DOHH2 (cell line): ENCODE data around the gene SCAMP4.

Experiments used
- H3F3A ChIP-seq: fragments of 200-600 bp; sonication (generic), shearing (Covaris generic); 2 replicates; pipeline ENCODE4 v1.6.0; 2016; ENCODE audit warnings: antibody characterized with exemption, mild to moderate bottlenecking; ENCODE audit not compliant: control insufficient read depth, insufficient read depth
- H3K27ac ChIP-seq: fragments of 200-600 bp; sonication (generic); 2 replicates; pipeline ENCODE4 v1.5.1; 2014; ENCODE audit warnings: low read depth, mild to moderate bottlenecking, low read length, moderate library complexity
- H3K27me3 ChIP-seq: fragments of 200-600 bp; sonication (generic); 2 replicates; pipeline ENCODE4 v1.6.1; 2014; ENCODE audit warnings: mild to moderate bottlenecking, low read length, mixed read lengths; ENCODE audit not compliant: control insufficient read depth
- H3K36me3 ChIP-seq: fragments of 200-600 bp; sonication (generic); 2 replicates; pipeline ENCODE4 v1.6.1; 2014; ENCODE audit warnings: mild to moderate bottlenecking, low read length, moderate library complexity, mixed read lengths; ENCODE audit not compliant: control insufficient read depth
- H3K4me1 ChIP-seq: fragments of 200-600 bp; sonication (generic); 2 replicates; pipeline ENCODE4 v1.6.1; 2014; ENCODE audit warnings: mild to moderate bottlenecking, low read length, mixed read lengths; ENCODE audit not compliant: control insufficient read depth
- H3K4me2 ChIP-seq: fragments of 200-600 bp; sonication (generic); 2 replicates; pipeline ENCODE4 v1.6.0; 2014; ENCODE audit warnings: mild to moderate bottlenecking, low read length, moderate library complexity
- H3K4me3 ChIP-seq: fragments of 200-600 bp; sonication (generic); 2 replicates; pipeline ENCODE4 v1.5.1; 2014; ENCODE audit warnings: mild to moderate bottlenecking, low read length, mixed read lengths
- H3K79me2 ChIP-seq: fragments of 200-600 bp; sonication (generic); 2 replicates; pipeline ENCODE4 v1.6.1; 2014; ENCODE audit warnings: mild to moderate bottlenecking, low read length, mixed read lengths; ENCODE audit not compliant: control insufficient read depth
- H3K9me2 ChIP-seq: fragments of 200-600 bp; sonication (generic); replicated peaks from 2 replicates; pipeline ENCODE4 v1.6.1; 2014; ENCODE audit warnings: mild to moderate bottlenecking, low read length, mixed read lengths; ENCODE audit not compliant: control insufficient read depth
- H3K9me3 ChIP-seq: fragments of 200-600 bp; sonication (generic); 2 replicates; pipeline ENCODE4 v1.6.1; 2014; ENCODE audit warnings: antibody characterized with exemption, low read length, mixed read lengths; ENCODE audit not compliant: control insufficient read depth, insufficient read depth
- H4K20me1 ChIP-seq: fragments of 200-600 bp; sonication (generic); 2 replicates; pipeline ENCODE4 v1.6.0; 2014; ENCODE audit warnings: low read depth, mild to moderate bottlenecking, antibody characterized with exemption, low read length, moderate library complexity; ENCODE audit not compliant: control insufficient read depth, insufficient read depth
- EZH2phosphoT487 ChIP-seq: fragments of 200-600 bp; sonication (generic); IDR thresholded peaks from 2 replicates; pipeline ENCODE4 v1.6.1; 2017; ENCODE audit warnings: borderline replicate concordance, mild to moderate bottlenecking, antibody characterized with exemption, low read length, moderate library complexity, mixed read lengths
- TF ChIP-seq, protein P1 (sequence below): fragments of 200-600 bp; sonication (generic); IDR thresholded peaks from one replicate; pipeline ENCODE4 v1.5.1; 2014; ENCODE audit warnings: antibody characterized with exemption, mild to moderate bottlenecking, low read depth, low read length; ENCODE audit not compliant: poor library complexity, severe bottlenecking

The SCAMP4 gene

DNA sequence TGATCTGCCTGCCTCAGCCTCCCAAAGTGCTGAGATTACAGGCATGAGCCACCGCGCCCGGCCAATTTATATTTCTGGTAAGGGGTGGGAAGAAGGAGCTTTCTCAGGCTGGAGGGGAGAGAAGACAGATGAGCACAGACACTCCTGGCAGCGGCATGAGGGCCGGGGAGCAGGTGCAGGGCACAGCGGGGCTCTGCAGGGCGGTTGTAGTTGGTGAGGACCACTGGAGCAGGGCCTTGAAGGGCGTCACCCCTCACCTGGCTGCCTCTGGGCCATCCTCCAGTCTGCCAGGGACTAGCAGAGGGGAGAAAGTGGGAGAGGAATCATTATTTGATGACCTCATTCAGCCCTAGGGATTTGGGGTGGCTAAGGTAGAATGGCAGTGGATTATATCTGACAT, 27.2 kb downstream of the SCAMP4 start:
- peaks cover 8% of the 10 kb centered on the region for H3K27me3 ChIP-seq
- peaks cover 5% of the 10 kb centered on the region; the same call in 1 of the 2 replicates for H3F3A ChIP-seq
- 0 out of 2 replicates have a peak overlapping the region, but pooled peaks have one; percentile 47 for H3K4me2 ChIP-seq
- H3K27ac ChIP-seq = no peak overlapping the region
- no peaks in the 10 kb centered on the region for H3K9me2 ChIP-seq
- no peaks in the 10 kb centered on the region for H4K20me1 ChIP-seq
- TF ChIP-seq, protein P1, sequence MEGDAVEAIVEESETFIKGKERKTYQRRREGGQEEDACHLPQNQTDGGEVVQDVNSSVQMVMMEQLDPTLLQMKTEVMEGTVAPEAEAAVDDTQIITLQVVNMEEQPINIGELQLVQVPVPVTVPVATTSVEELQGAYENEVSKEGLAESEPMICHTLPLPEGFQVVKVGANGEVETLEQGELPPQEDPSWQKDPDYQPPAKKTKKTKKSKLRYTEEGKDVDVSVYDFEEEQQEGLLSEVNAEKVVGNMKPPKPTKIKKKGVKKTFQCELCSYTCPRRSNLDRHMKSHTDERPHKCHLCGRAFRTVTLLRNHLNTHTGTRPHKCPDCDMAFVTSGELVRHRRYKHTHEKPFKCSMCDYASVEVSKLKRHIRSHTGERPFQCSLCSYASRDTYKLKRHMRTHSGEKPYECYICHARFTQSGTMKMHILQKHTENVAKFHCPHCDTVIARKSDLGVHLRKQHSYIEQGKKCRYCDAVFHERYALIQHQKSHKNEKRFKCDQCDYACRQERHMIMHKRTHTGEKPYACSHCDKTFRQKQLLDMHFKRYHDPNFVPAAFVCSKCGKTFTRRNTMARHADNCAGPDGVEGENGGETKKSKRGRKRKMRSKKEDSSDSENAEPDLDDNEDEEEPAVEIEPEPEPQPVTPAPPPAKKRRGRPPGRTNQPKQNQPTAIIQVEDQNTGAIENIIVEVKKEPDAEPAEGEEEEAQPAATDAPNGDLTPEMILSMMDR = no peak
- no peak overlapping the region for H3K4me3 ChIP-seq
- H3K4me1 ChIP-seq = peaks cover 36% of the 10 kb centered on the region
- H3K36me3 ChIP-seq = no peaks in the 10 kb centered on the region
- H3K9me3 ChIP-seq = peaks cover 13% of the 10 kb centered on the region
- no peaks in the 10 kb centered on the region for H3K79me2 ChIP-seq

DNA sequence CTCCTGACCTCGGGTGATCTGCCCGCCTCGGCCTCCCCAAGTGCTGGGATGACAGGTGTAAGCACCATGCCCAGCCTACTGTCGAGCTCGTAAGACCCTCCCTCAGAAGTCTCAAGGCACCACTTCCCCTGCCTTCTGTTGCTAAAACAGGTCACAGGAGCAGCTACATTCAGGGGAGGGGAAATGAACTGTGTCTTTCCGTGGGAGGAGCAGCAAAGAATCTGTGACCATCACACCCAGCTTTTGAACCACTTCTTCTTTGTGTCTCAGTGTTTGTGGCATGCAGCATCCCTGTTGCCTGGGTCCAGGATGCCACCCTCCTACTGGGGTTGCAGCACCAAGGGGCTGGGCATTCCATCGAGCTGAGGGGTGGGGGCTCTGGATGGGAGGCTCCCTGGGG, 28.0 kb downstream of the SCAMP4 start:
- TF ChIP-seq, protein P1 = no peak
- Histone ChIP-seq H3F3A (peaks cover 5% of the 10 kb centered on the region; the same call in 1 of the 2 replicates), H3K4me3 (peak overlapping the region; percentile 10), H4K20me1 (no peaks in the 10 kb centered on the region), H3K4me2 (peak overlapping the region; percentile 47), H3K27me3 (peaks cover 8% of the 10 kb centered on the region), H3K9me2 (no peaks in the 10 kb centered on the region), H3K4me1 (peaks cover 36% of the 10 kb centered on the region), H3K79me2 (no peaks in the 10 kb centered on the region), H3K36me3 (no peaks in the 10 kb centered on the region), H3K27ac (no peak overlapping the region), H3K9me3 (peaks cover 13% of the 10 kb centered on the region)

DNA sequence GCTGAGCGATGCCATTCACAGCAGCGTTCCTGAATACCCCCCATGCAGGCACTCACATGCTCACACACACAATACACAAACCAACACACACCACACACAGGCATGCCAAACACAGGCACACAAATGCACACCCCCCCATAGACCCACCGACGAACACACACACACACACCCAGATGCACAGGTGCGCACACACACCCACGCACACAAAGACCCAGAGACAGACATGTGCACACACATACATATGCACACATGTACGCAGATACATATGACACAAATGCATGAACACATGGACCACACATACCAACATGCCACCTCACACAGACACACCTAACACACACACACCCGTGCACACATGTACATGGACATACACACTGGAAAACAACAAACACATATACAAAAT, 28.7 kb downstream of the SCAMP4 start:
- H3K9me2 ChIP-seq = no peaks in the 10 kb centered on the region
- H3K4me3 ChIP-seq = no peak overlapping the region
- H3K79me2 ChIP-seq = no peaks in the 10 kb centered on the region
- peaks cover 13% of the 10 kb centered on the region for H3K9me3 ChIP-seq
- H3K36me3 ChIP-seq = no peaks in the 10 kb centered on the region
- H3F3A ChIP-seq = peaks cover 5% of the 10 kb centered on the region; the same call in 1 of the 2 replicates
- peaks cover 34% of the 10 kb centered on the region for H3K4me1 ChIP-seq
- H3K27me3 ChIP-seq = peaks cover 7% of the 10 kb centered on the region
- H3K27ac ChIP-seq = no peak overlapping the region
- no peaks in the 10 kb centered on the region for H4K20me1 ChIP-seq
- H3K4me2 ChIP-seq = no peak overlapping the region; the same call in 1 of the 2 replicates
- TF ChIP-seq, protein P1 = no peak
- TF ChIP-seq EZH2phosphoT487 = no peak
